Stomach (tissue), 4 donors: Measurements from ENCODE around the gene LTBP4.

ENCODE experiments used
- POLR2A ChIP-seq, 4 donors: fragments of 450-650 bp; IDR thresholded peaks; one replicate each; pipeline ENCODE4 v1.6.1; 2016; ENCODE audit warnings: antibody characterized with exemption in 4 of 4, control low read depth in 2 of 4, mild to moderate bottlenecking in 1 of 4, moderate library complexity in 1 of 4
- TF ChIP-seq, protein P1 (sequence below), 7 experiments: fragments of 450-650 bp in 4 of 7; fragments of 200-600 bp in 3 of 7; sonication (generic) in 3 of 7; IDR thresholded peaks; one replicate each; pipeline ENCODE4 v1.5.1; 2016 to 2019; ENCODE audit warnings: antibody characterized with exemption in 7 of 7, control low read depth in 2 of 7, mild to moderate bottlenecking in 1 of 7

DNA sequence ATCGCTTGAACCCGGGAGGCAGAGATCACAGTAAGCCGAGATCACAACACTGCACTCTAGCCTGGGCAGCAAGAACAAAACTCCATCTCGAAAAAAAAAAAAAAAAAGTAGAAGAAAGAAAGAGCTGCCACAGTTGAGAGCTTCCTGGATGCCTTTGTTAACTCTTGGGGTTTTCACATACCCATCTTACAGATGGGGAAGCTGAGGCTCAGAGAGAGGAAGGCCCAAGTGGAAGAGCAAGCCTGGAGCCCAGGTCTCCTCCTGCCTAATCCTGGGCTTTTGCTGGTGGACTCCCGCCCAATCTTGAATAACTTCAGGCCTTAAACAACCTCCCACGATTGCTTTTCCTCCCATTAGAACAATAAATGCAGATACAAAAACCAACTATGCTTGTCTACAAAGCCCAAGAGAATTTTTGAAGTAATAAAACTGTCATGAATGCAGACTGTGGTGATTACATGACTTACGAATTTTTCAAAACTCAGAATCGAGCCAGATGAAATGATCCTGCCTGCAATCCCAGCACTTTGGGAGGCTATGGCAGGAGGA, 41.7 kb downstream of the LTBP4 start:
- TF ChIP-seq, protein P1, sequence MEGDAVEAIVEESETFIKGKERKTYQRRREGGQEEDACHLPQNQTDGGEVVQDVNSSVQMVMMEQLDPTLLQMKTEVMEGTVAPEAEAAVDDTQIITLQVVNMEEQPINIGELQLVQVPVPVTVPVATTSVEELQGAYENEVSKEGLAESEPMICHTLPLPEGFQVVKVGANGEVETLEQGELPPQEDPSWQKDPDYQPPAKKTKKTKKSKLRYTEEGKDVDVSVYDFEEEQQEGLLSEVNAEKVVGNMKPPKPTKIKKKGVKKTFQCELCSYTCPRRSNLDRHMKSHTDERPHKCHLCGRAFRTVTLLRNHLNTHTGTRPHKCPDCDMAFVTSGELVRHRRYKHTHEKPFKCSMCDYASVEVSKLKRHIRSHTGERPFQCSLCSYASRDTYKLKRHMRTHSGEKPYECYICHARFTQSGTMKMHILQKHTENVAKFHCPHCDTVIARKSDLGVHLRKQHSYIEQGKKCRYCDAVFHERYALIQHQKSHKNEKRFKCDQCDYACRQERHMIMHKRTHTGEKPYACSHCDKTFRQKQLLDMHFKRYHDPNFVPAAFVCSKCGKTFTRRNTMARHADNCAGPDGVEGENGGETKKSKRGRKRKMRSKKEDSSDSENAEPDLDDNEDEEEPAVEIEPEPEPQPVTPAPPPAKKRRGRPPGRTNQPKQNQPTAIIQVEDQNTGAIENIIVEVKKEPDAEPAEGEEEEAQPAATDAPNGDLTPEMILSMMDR (IDR thresholded peaks at IDR 0.05): no peak
- no peak for TF ChIP-seq POLR2A (IDR thresholded peaks at IDR 0.05)
